CD14-positive monocyte (primary cell): ENCODE results near the gene CDH12. TPM values are rescaled to one million over a fixed set of nuclear protein-coding genes. Genes with fewer than 3 reads are reported as not detected.

ENCODE experiments used
- DNase-seq, 3 donors: peaks; one replicate each; pipeline ENCODE4 v3.0.0-alpha.2; 2011 to 2022
- H2AFZ ChIP-seq: 2 replicates; pipeline ENCODE4 v1.6.0; 2012; ENCODE audit warnings: mild to moderate bottlenecking, low read depth, low read length, inconsistent platforms; ENCODE audit not compliant: insufficient read depth, poor library complexity, severe bottlenecking
- H3K27ac ChIP-seq, 2 donors: 1 replicate in 1 of 2; 2 replicates in 1 of 2; pipeline ENCODE4 v1.5.1; 2012 to 2013; ENCODE audit warnings: low read length in 2 of 2, control low read depth in 1 of 2, inconsistent platforms in 1 of 2, low read depth in 1 of 2, mild to moderate bottlenecking in 1 of 2
- H3K27me3 ChIP-seq, 2 donors: one replicate each; pipeline versions ENCODE4 v1.6.0 to v1.6.1; 2011 to 2013; ENCODE audit warnings: low read length in 2 of 2; ENCODE audit not compliant: control insufficient read depth in 2 of 2, insufficient read depth in 2 of 2
- H3K36me3 ChIP-seq, 2 donors: replicated peaks in 1 of 2; 1 replicate in 1 of 2; 2 replicates in 1 of 2; pipeline versions ENCODE4 v1.5.1 to v1.6.1; 2012 to 2013; ENCODE audit warnings: low read length in 2 of 2, control low read depth in 1 of 2, inconsistent platforms in 1 of 2, mild to moderate bottlenecking in 1 of 2; ENCODE audit not compliant: insufficient read depth in 2 of 2, control insufficient read depth in 1 of 2
- H3K4me1 ChIP-seq, 2 donors: 1 replicate in 1 of 2; 2 replicates in 1 of 2; pipeline versions ENCODE4 v1.5.1 to v1.6.1; 2012 to 2013; ENCODE audit warnings: low read length in 2 of 2, control low read depth in 1 of 2, inconsistent platforms in 1 of 2, mild to moderate bottlenecking in 1 of 2, moderate library complexity in 1 of 2; ENCODE audit not compliant: insufficient read depth in 2 of 2, control insufficient read depth in 1 of 2
- H3K4me2 ChIP-seq: replicated peaks from 2 replicates; pipeline ENCODE3; 2012; ENCODE audit warnings: low read length, moderate library complexity, mild to moderate bottlenecking; ENCODE audit not compliant: poor library complexity, severe bottlenecking; ENCODE audit errors: extremely low read depth
- H3K4me3 ChIP-seq, 3 experiments: fragments of 200-600 bp in 1 of 3; sonication (generic) in 1 of 3; replicated peaks in 1 of 3; 1 replicate in 2 of 3; 2 replicates in 1 of 3; pipeline ENCODE4 v1.5.1; 2011 to 2013; ENCODE audit warnings: low read length in 3 of 3, mild to moderate bottlenecking in 3 of 3, control low read depth in 2 of 3, low read depth in 2 of 3, inconsistent platforms in 1 of 3, moderate library complexity in 1 of 3
- H3K79me2 ChIP-seq: 2 replicates; pipeline ENCODE4 v1.6.0; 2012; ENCODE audit warnings: mild to moderate bottlenecking, control low read depth, inconsistent platforms, low read length, moderate library complexity; ENCODE audit not compliant: insufficient read depth
- H3K9ac ChIP-seq: 2 replicates; pipeline ENCODE4 v1.6.0; 2017; ENCODE audit warnings: low read length, mild to moderate bottlenecking; ENCODE audit not compliant: insufficient read depth, poor library complexity, severe bottlenecking
- H3K9me3 ChIP-seq, 2 donors: replicated peaks in 1 of 2; 1 replicate in 1 of 2; 2 replicates in 1 of 2; pipeline versions ENCODE4 v1.5.1 to v1.6.1; 2012 to 2013; ENCODE audit warnings: low read length in 2 of 2, control low read depth in 1 of 2; ENCODE audit not compliant: control insufficient read depth in 1 of 2, insufficient read depth in 1 of 2
- H4K20me1 ChIP-seq: 2 replicates; pipeline ENCODE4 v1.6.0; 2012; ENCODE audit warnings: mild to moderate bottlenecking, low read length, control low read depth, moderate library complexity; ENCODE audit not compliant: insufficient read depth
- H3K27ac Mint-ChIP-seq, 7 donors: one replicate each; pipeline ENCODE4 v1.8.0; 2020; ENCODE audit warnings: mild to moderate bottlenecking in 7 of 7, mixed read lengths in 7 of 7, moderate library complexity in 6 of 7, inconsistent platforms in 2 of 7
- H3K27me3 Mint-ChIP-seq, 3 donors: one replicate each; pipeline ENCODE4 v1.8.0; 2021 to 2022; ENCODE audit warnings: low read depth in 3 of 3, mild to moderate bottlenecking in 3 of 3, mixed read lengths in 3 of 3, moderate library complexity in 3 of 3, inconsistent platforms in 1 of 3
- H3K36me3 Mint-ChIP-seq, 2 donors: one replicate each; pipeline ENCODE4 v1.8.0; 2020; ENCODE audit warnings: mixed read lengths in 2 of 2, inconsistent platforms in 1 of 2, mild to moderate bottlenecking in 1 of 2
- H3K4me1 Mint-ChIP-seq: one replicate; pipeline ENCODE4 v1.8.0; 2020; ENCODE audit warnings: mild to moderate bottlenecking, mixed read lengths
- H3K4me3 Mint-ChIP-seq, 2 donors: one replicate each; pipeline ENCODE4 v1.8.0; 2020; ENCODE audit warnings: mild to moderate bottlenecking in 2 of 2, mixed read lengths in 2 of 2, moderate library complexity in 1 of 2
- H3K9me3 Mint-ChIP-seq, 7 donors: one replicate each; pipeline ENCODE4 v1.8.0; 2020 to 2022; ENCODE audit warnings: mixed read lengths in 7 of 7, mild to moderate bottlenecking in 6 of 7, moderate library complexity in 6 of 7, inconsistent platforms in 2 of 7
- WGBS: methylation state at CpG from one replicate; pipeline ENCODE4 v1.1.5; 2013; ENCODE audit warnings: missing lambda C conversion rate; ENCODE audit not compliant: insufficient coverage; 5-methylcytosine and 5-hydroxymethylcytosine counted together
- intact Hi-C, 2 donors: fragments of 100-400 bp; cut with micrococcal nuclease; formaldehyde crosslinking; loops; one replicate each; pipeline versions ENCODE4 v1.15.0 to v1.15.1; 2023
- polyA plus RNA-seq, 3 donors: library from polyadenylated mRNA; depleted of rRNA in 1 of 3; unstranded in 2 of 3; stranded (reverse) in 1 of 3; fragments of 300-500 nt in 2 of 3; fragments of >200 nt in 1 of 3; fragmentation: Illumina TruSeq in 2 of 3; gene quantifications; 1 replicate in 2 of 3; 2 replicates in 1 of 3; pipeline ENCODE4 v1.2.3, GENCODE V29; 2012 to 2021
- TF ChIP-seq, protein P1 (sequence below): fragments of 200-600 bp; IDR thresholded peaks from one replicate; pipeline ENCODE4 v1.8.0; 2022; ENCODE audit warnings: antibody characterized with exemption, mild to moderate bottlenecking

The CDH12 gene
- polyA plus RNA-seq, 3 donors, result not detected

DNA sequence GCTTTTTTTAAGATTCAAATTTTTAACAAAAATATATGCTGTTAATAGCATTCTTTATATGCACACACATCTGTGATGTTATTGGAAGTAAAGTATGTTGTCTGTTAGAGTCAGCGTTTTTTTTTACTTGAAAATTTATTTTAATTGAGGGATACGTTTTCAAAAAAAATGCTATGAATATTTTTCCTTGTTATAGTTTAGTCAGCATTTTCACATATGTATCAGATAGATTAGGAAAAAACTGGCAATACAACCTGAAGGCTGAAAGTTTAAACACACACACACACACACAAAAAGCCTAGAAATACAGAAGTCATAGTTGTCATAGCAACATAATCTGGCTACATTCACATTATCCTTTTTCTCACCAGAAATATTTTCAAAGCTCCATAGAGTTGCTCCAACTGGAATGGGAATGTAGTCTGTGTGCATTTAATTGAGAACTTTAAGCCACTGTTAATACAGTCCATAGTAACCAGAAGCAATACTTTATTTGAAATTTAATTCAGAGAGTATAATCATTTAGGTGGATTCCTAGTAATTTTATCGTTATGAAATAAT lies 116.6 kb downstream of the CDH12 start:
- Histone ChIP-seq H3K4me2 (no peak overlapping the region), H2AFZ (no peak overlapping the region), H3K9me3 (no peaks in the 10 kb centered on the region), H3K27me3 (no peaks in the 10 kb centered on the region), H4K20me1 (no peaks in the 10 kb centered on the region), H3K79me2 (no peaks in the 10 kb centered on the region), H3K27ac (no peak overlapping the region), H3K9ac (no peak overlapping the region), H3K4me1 (no peaks in the 10 kb centered on the region), H3K4me3 (no peak overlapping the region), H3K36me3 (no peaks in the 10 kb centered on the region)
- Mint-ChIP-seq H3K4me3 (no peak overlapping the region), H3K27me3 (no peaks in the 10 kb centered on the region), H3K9me3 (no peaks in the 10 kb centered on the region), H3K4me1 (no peaks in the 10 kb centered on the region), H3K27ac (no peak overlapping the region), H3K36me3 (no peaks in the 10 kb centered on the region)
- no CpG with 5 or more reads among the region's 3 CpGs for WGBS
- TF ChIP-seq, protein P1, sequence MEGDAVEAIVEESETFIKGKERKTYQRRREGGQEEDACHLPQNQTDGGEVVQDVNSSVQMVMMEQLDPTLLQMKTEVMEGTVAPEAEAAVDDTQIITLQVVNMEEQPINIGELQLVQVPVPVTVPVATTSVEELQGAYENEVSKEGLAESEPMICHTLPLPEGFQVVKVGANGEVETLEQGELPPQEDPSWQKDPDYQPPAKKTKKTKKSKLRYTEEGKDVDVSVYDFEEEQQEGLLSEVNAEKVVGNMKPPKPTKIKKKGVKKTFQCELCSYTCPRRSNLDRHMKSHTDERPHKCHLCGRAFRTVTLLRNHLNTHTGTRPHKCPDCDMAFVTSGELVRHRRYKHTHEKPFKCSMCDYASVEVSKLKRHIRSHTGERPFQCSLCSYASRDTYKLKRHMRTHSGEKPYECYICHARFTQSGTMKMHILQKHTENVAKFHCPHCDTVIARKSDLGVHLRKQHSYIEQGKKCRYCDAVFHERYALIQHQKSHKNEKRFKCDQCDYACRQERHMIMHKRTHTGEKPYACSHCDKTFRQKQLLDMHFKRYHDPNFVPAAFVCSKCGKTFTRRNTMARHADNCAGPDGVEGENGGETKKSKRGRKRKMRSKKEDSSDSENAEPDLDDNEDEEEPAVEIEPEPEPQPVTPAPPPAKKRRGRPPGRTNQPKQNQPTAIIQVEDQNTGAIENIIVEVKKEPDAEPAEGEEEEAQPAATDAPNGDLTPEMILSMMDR, result no peak
- DNase-seq, result no peak
- intact Hi-C loops, result no loop called here

DNA sequence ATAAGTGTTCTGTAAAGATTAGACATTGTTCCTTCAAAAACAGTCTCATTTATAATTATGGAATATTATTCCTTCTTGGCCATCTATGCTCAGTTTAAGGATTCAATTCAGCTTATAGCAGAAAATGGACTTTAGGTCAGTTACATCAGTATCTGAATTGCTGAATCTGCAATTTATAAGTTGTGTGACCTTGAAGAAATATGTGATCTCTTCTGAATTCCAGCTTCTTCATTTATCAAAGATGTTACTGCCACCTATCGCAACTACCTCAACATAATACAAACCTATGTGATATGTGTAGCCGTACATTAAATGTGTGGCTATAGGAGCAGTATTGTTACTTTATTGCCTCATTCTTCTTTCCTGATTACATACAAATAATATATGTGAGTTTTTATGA lies 118.2 kb downstream of the CDH12 start:
- Histone ChIP-seq H3K79me2 (no peaks in the 10 kb centered on the region), H3K9ac (no peak overlapping the region), H3K4me3 (no peak overlapping the region), H4K20me1 (no peaks in the 10 kb centered on the region), H3K36me3 (no peaks in the 10 kb centered on the region), H3K27ac (no peak overlapping the region), H3K4me2 (no peak overlapping the region), H3K27me3 (no peaks in the 10 kb centered on the region), H2AFZ (no peak overlapping the region), H3K4me1 (no peaks in the 10 kb centered on the region), H3K9me3 (no peaks in the 10 kb centered on the region)
- Mint-ChIP-seq H3K27ac (no peak overlapping the region), H3K36me3 (no peaks in the 10 kb centered on the region), H3K27me3 (no peaks in the 10 kb centered on the region), H3K9me3 (no peaks in the 10 kb centered on the region), H3K4me1 (no peaks in the 10 kb centered on the region), H3K4me3 (no peak overlapping the region)
- no peak for DNase-seq
- intact Hi-C loops, result no loop called here
- WGBS, result no CpG with 5 or more reads among the region's 2 CpGs
- TF ChIP-seq, protein P1, result no peak
